H1 (cell line): ENCODE results near the gene RUVBL2. TPM values are rescaled to one million over a fixed set of nuclear protein-coding genes. Genes with fewer than 3 reads are reported as not detected.
"Not testable (repeated sequence)": the region's sequence is repeated elsewhere in the genome, so short reads cannot be mapped to it uniquely, and the experiment has no call there.

Experiments used
- CTCF ChIA-PET: fragments of 300-600 bp; sonication (Branson Sonifier 250); formaldehyde crosslinking; loops from one replicate; lab custom pipeline; 2021; ENCODE audit not compliant: partially characterized antibody; lab: Charles Lee
- POLR2A ChIA-PET: fragments of 300-600 bp; sonication (Branson Sonifier 250); formaldehyde crosslinking; loops from one replicate; lab custom pipeline; 2021; ENCODE audit warnings: inconsistent platforms; ENCODE audit not compliant: partially characterized antibody; lab: Charles Lee
- DNase-seq, 2 experiments: peaks; one replicate each; pipeline versions ENCODE4 v3.0.0 to v3.0.0-alpha.2; 2010 to 2022; ENCODE audit warnings: low spot score in 2 of 2, low read depth in 1 of 2, mixed read lengths in 1 of 2
- FAIRE-seq: peaks from 2 replicates; lab custom pipeline; 2011; peaks lifted over from hg19 to GRCh38; lab: Jason Lieb, UNC
- H2AFZ ChIP-seq: 2 replicates; pipeline ENCODE4 v1.8.1; 2012; ENCODE audit warnings: low read length, inconsistent platforms
- H2AK5ac ChIP-seq: 2 replicates; pipeline ENCODE4 v1.6.1; 2013; ENCODE audit warnings: low read depth, low read length
- H2BK120ac ChIP-seq: replicated peaks from 2 replicates; pipeline ENCODE3; 2013; ENCODE audit warnings: low read depth, low read length, inconsistent platforms
- H2BK12ac ChIP-seq: 2 replicates; pipeline ENCODE4 v1.6.1; 2013; ENCODE audit warnings: low read depth, low read length
- H2BK15ac ChIP-seq: 2 replicates; pipeline ENCODE4 v1.6.1; 2013; ENCODE audit warnings: low read length
- H2BK20ac ChIP-seq: 2 replicates; pipeline ENCODE4 v1.6.1; 2013; ENCODE audit warnings: low read length
- H2BK5ac ChIP-seq: 2 replicates; pipeline ENCODE4 v1.6.1; 2013; ENCODE audit warnings: low read depth, low read length
- H3K14ac ChIP-seq: 2 replicates; pipeline ENCODE4 v1.6.1; 2013; ENCODE audit warnings: inconsistent platforms; ENCODE audit not compliant: insufficient read length
- H3K18ac ChIP-seq: 2 replicates; pipeline ENCODE4 v1.6.1; 2013; ENCODE audit warnings: low read length; ENCODE audit errors: extremely low read depth
- H3K23ac ChIP-seq: 2 replicates; pipeline ENCODE4 v1.6.1; 2013; ENCODE audit warnings: inconsistent platforms; ENCODE audit not compliant: insufficient read length
- H3K23me2 ChIP-seq: 2 replicates; pipeline ENCODE4 v1.6.1; 2013; ENCODE audit warnings: low read depth, low read length
- H3K27ac ChIP-seq: 2 replicates; pipeline ENCODE4 v1.6.1; 2011; ENCODE audit warnings: low read depth, low read length, inconsistent platforms
- H3K27me3 ChIP-seq, 4 experiments: replicated peaks in 1 of 4; 1 replicate in 1 of 4; 2 replicates in 3 of 4; pipeline versions ENCODE4 v1.6.1 to v1.8.1; 2011 to 2013; ENCODE audit warnings: low read length in 3 of 4, mild to moderate bottlenecking in 3 of 4, inconsistent platforms in 2 of 4, mixed read lengths in 2 of 4, moderate library complexity in 1 of 4; ENCODE audit not compliant: control insufficient read depth in 3 of 4, insufficient read depth in 3 of 4; ENCODE audit errors: extremely low read depth in 1 of 4
- H3K36me3 ChIP-seq, 4 experiments: 2 replicates each; pipeline versions ENCODE4 v1.6.1 to v1.8.1; 2011 to 2013; ENCODE audit warnings: mild to moderate bottlenecking in 4 of 4, low read length in 3 of 4, moderate library complexity in 2 of 4, control low read depth in 1 of 4, inconsistent platforms in 1 of 4; ENCODE audit not compliant: insufficient read depth in 4 of 4, control insufficient read depth in 2 of 4
- H3K4ac ChIP-seq: replicated peaks from 2 replicates; pipeline ENCODE3; 2013; ENCODE audit warnings: low read length, low read depth, mixed read lengths, inconsistent platforms; ENCODE audit not compliant: insufficient read length
- H3K4me1 ChIP-seq, 4 experiments: replicated peaks in 1 of 4; 1 replicate in 1 of 4; 2 replicates in 3 of 4; pipeline versions ENCODE4 v1.6.1 to v1.8.1; 2011 to 2013; ENCODE audit warnings: low read length in 3 of 4, inconsistent platforms in 2 of 4, mixed read lengths in 1 of 4; ENCODE audit not compliant: insufficient read depth in 4 of 4, control insufficient read depth in 3 of 4
- H3K4me2 ChIP-seq, 2 experiments: 2 replicates each; pipeline versions ENCODE4 v1.6.1 to v1.8.1; 2011 to 2013; ENCODE audit warnings: low read depth in 2 of 2, low read length in 2 of 2, control low read depth in 1 of 2, inconsistent platforms in 1 of 2, mild to moderate bottlenecking in 1 of 2; ENCODE audit not compliant: insufficient read depth in 1 of 2
- H3K4me3 ChIP-seq, 4 experiments: fragments of 200-600, 300-600 bp in 1 of 4; sonication (generic), shearing (Covaris generic), sonication (Bioruptor Twin) in 1 of 4; 2 replicates each; pipeline versions ENCODE4 v1.5.1 to v1.8.1; 2011 to 2016; ENCODE audit warnings: low read length in 4 of 4, low read depth in 3 of 4, control low read depth in 2 of 4, inconsistent platforms in 2 of 4, mild to moderate bottlenecking in 2 of 4, mixed read lengths in 1 of 4, moderate library complexity in 1 of 4; ENCODE audit not compliant: insufficient read depth in 2 of 4; ENCODE audit errors: extremely low read depth in 1 of 4
- H3K56ac ChIP-seq: replicated peaks from 2 replicates; pipeline ENCODE3; 2013; ENCODE audit warnings: low read depth, mild to moderate bottlenecking, mixed read lengths, low read length, inconsistent platforms; ENCODE audit not compliant: insufficient read length
- H3K79me1 ChIP-seq: 2 replicates; pipeline ENCODE4 v1.6.1; 2013; ENCODE audit warnings: low read depth, low read length, control low read depth
- H3K79me2 ChIP-seq, 2 experiments: 2 replicates each; pipeline versions ENCODE4 v1.6.1 to v1.8.1; 2012 to 2013; ENCODE audit warnings: low read length in 2 of 2, mild to moderate bottlenecking in 2 of 2, inconsistent platforms in 1 of 2; ENCODE audit not compliant: insufficient read depth in 2 of 2, control insufficient read depth in 1 of 2
- H3K9ac ChIP-seq, 4 experiments: replicated peaks in 1 of 4; 1 replicate in 1 of 4; 2 replicates in 3 of 4; pipeline versions ENCODE4 v1.6.1 to v1.8.1; 2011 to 2013; ENCODE audit warnings: low read depth in 3 of 4, low read length in 3 of 4, control low read depth in 2 of 4, mild to moderate bottlenecking in 2 of 4, moderate library complexity in 2 of 4, inconsistent platforms in 1 of 4; ENCODE audit errors: extremely low read depth in 1 of 4
- H3K9me3 ChIP-seq, 2 experiments: 2 replicates each; pipeline versions ENCODE4 v1.6.1 to v1.8.1; 2012 to 2013; ENCODE audit warnings: mild to moderate bottlenecking in 2 of 2, moderate library complexity in 2 of 2, control low read depth in 1 of 2, inconsistent platforms in 1 of 2, low read depth in 1 of 2, low read length in 1 of 2, mixed read lengths in 1 of 2; ENCODE audit not compliant: insufficient read depth in 2 of 2
- H4K20me1 ChIP-seq, 2 experiments: replicated peaks in 1 of 2; 2 replicates each; pipeline versions ENCODE3 to v1.8.1; 2011 to 2013; ENCODE audit warnings: inconsistent platforms in 2 of 2, low read length in 2 of 2, mild to moderate bottlenecking in 1 of 2; ENCODE audit not compliant: insufficient read depth in 2 of 2, control insufficient read depth in 1 of 2
- H4K5ac ChIP-seq: 2 replicates; pipeline ENCODE4 v1.6.1; 2013; ENCODE audit warnings: low read length, low read depth, mixed read lengths, inconsistent platforms; ENCODE audit not compliant: insufficient read length
- H4K8ac ChIP-seq: 2 replicates; pipeline ENCODE4 v1.8.0; 2013; ENCODE audit warnings: mild to moderate bottlenecking, moderate library complexity, low read length, inconsistent platforms; ENCODE audit not compliant: insufficient read depth; ENCODE audit errors: extremely low read depth
- H4K91ac ChIP-seq: replicated peaks from 2 replicates; pipeline ENCODE3; 2013; ENCODE audit warnings: low read length, mixed read lengths, inconsistent platforms; ENCODE audit not compliant: insufficient read length
- WGBS, 2 experiments: shearing (Covaris generic) in 1 of 2; methylation state at CpG; one replicate each; pipeline versions ENCODE4 v1.1.6 to v1.1.7; 2013 to 2015; ENCODE audit warnings: low lambda C conversion rate in 2 of 2, mixed read lengths in 2 of 2, inconsistent platforms in 1 of 2, low coverage in 1 of 2, missing lambda C conversion rate in 1 of 2; ENCODE audit not compliant: insufficient replicate concordance in 2 of 2, insufficient coverage in 1 of 2, insufficient read length in 1 of 2; ENCODE audit errors: extremely low coverage in 1 of 2, missing lambda C conversion rate in 1 of 2; 5-methylcytosine and 5-hydroxymethylcytosine counted together
- polyA plus RNA-seq, 7 experiments: library from polyadenylated mRNA; depleted of rRNA in 3 of 7; stranded (reverse) in 5 of 7; unstranded in 2 of 7; fragments of >200 nt in 5 of 7; fragments of 200-250 nt in 2 of 7; gene quantifications; 1 replicate in 5 of 7; 2 replicates in 1 of 7; 4 replicates in 1 of 7; pipeline versions ENCODE4 v1.2.1 to v1.2.3, GENCODE V29; 2011 to 2013; ENCODE audit warnings: missing spikeins in 2 of 7, mixed read lengths in 2 of 7
- total RNA-seq: library from RNA; stranded (reverse); fragmentation: NEBNext Ultra II Directional; extraction: Animal tissue kit (Norgen Biotek cat#: 25700); gene quantifications from 2 replicates; pipeline ENCODE4 v1.2.1, GENCODE V29; 2021

The RUVBL2 gene
- total and polyA plus RNA-seq, 2 of the 8 experiments (the other 6 are each of a cell fraction or from before 2014, with no cell fraction given): 152 to 247 TPM

DNA sequence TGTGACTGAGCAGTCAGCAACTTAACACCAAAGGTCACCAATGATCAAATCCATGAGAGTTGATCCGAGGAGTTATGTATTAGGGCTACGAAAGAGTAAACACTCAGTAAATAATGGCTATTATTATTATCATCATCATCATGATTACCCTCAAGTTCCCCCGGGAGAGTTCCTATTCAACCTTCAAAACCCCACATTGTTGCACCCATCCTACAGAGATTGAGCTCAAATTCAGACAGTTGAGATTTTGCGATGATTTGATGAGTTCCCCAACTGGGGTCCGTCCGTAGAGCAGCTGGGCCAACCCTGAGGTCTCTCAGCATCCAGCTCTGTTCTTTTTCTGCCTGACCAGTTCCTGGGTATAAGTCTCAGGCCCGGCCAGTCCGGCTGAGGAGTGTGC lies 44.4 kb downstream of the RUVBL2 start:
- H2BK20ac ChIP-seq, H3K14ac ChIP-seq, H2BK120ac ChIP-seq, H3K79me1 ChIP-seq, H4K5ac ChIP-seq, H3K18ac ChIP-seq, H4K91ac ChIP-seq, H3K27ac ChIP-seq, H3K27me3 ChIP-seq, H3K4ac ChIP-seq, H3K4me3 ChIP-seq, H3K4me2 ChIP-seq, H4K20me1 ChIP-seq, POLR2A ChIA-PET, H2AFZ ChIP-seq, H3K4me1 ChIP-seq, H4K8ac ChIP-seq, H3K79me2 ChIP-seq, H2BK15ac ChIP-seq, FAIRE-seq, H3K9ac ChIP-seq, H3K23me2 ChIP-seq, H3K9me3 ChIP-seq, H2BK12ac ChIP-seq, H3K23ac ChIP-seq, H2BK5ac ChIP-seq, H3K36me3 ChIP-seq, H2AK5ac ChIP-seq, DNase-seq, H3K56ac ChIP-seq: not testable (repeated sequence)
- CTCF ChIA-PET: interaction anchor here (0.7 kb wide), 1 partner anchor 237 kb away, joined by 5 read pairs; no protein-coding TSS in a partner anchor
- WGBS, 2 experiments: 91% methylated on average over 6 of the region's 8 CpGs; no CpG with 5 or more reads in 1 of the 2 experiments

DNA sequence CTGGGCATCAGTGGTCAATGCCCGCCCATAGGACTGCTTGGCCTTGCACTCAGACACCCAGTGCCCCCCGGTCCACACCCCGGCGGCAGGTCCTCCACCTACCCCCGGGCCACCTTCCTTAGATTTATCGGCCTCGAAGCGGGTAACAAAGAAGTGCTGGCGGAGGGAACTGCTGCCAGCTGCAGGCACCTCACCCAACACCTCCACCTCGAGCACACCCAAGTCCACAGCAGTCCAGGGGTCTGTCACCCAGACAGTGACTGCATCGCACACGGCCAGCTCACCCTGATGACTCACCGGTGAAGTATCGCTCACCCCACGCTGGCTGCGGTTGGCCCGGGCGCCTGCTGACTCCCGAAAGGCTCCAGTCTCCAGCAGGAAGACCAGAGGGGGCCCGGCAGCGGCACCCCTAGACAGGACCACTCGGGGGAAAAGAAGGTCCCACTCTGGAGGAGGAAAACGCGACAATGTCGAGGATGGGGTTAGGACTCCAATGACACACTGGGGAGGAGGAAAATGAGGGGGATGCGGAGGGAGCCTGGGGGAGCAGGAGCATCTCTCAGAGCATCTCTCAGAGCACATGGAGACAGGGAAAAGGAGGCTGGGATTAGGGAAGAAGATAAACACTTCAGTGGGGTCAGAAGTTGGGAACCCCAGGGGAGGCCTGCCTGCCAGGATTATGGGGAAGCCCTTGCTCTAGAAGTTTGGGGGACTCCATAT lies 45.0 kb downstream of the RUVBL2 start:
- H3K14ac ChIP-seq, H4K91ac ChIP-seq, H3K9me3 ChIP-seq, DNase-seq, H3K23ac ChIP-seq, H3K79me1 ChIP-seq, H3K36me3 ChIP-seq, H3K27me3 ChIP-seq, FAIRE-seq, H3K4me3 ChIP-seq, POLR2A ChIA-PET, H2BK5ac ChIP-seq, H4K20me1 ChIP-seq, H3K18ac ChIP-seq, H3K4ac ChIP-seq, H4K5ac ChIP-seq, H3K79me2 ChIP-seq, H3K4me1 ChIP-seq, H2BK120ac ChIP-seq, H2BK12ac ChIP-seq, H2AFZ ChIP-seq, H2BK15ac ChIP-seq, H3K9ac ChIP-seq, H2AK5ac ChIP-seq, H3K4me2 ChIP-seq, H3K27ac ChIP-seq, H3K23me2 ChIP-seq, H2BK20ac ChIP-seq, H3K56ac ChIP-seq: not testable (repeated sequence)
- CTCF ChIA-PET: interaction anchor here (0.7 kb wide), 1 partner anchor 237 kb away, joined by 5 read pairs; no protein-coding TSS in a partner anchor
- 0 out of 2 replicates have a peak overlapping the region, but pooled peaks have one; percentile 68 for H4K8ac ChIP-seq
- WGBS, 2 experiments: 88% methylated on average over 20 of the region's 26 CpGs; no CpG with 5 or more reads in 1 of the 2 experiments
